Endothelial cell of umbilical vein (primary cell): ENCODE data around the gene RNF126.

ENCODE experiments used
- CTCF ChIP-seq, 2 donors: IDR thresholded peaks; 1 replicate in 1 of 2; 2 replicates in 1 of 2; pipeline ENCODE4 v1.5.1; 2011; ENCODE audit warnings: low read length in 2 of 2, mild to moderate bottlenecking in 2 of 2, moderate library complexity in 2 of 2, control low read depth in 1 of 2, inconsistent platforms in 1 of 2, low read depth in 1 of 2; ENCODE audit not compliant: insufficient read depth in 1 of 2; ENCODE audit errors: extremely low read depth in 1 of 2
- JUN ChIP-seq: IDR thresholded peaks from 2 replicates; pipeline ENCODE4 v1.6.1; 2011; ENCODE audit warnings: borderline replicate concordance, low read depth; ENCODE audit not compliant: insufficient read length, insufficient read depth

- TF ChIP-seq CTCF (IDR thresholded peaks at IDR 0.05; ENCODE audit: extremely low read depth in 1 of 2, insufficient read depth in 1 of 2, low read depth in 1 of 2, low read length in 2 of 2) = no peak
- no peak for TF ChIP-seq JUN
Measured at GRCh38 chr19:638906-639252, 24.1 kb downstream of the RNF126 start.
